ENCODE measurements around the gene CCZ1. TPM values are rescaled to one million over a fixed set of nuclear protein-coding genes. Genes with fewer than 3 reads are reported as not detected.
A peak's percentile ranks its signal among the peaks of the same experiment; 100 is the strongest.
"Not testable (repeated sequence)": the region's sequence is repeated elsewhere in the genome, so short reads cannot be mapped to it uniquely, and the experiment has no call there.

Gene CCZ1
- 66.7 and 74.3 TPM in 2 replicates for total RNA-seq (2016; rRNA removed; fragmentation: Illumina TruSeq; extraction: Trizol)
- total RNA-seq (2016; cell fraction: cytosol; rRNA removed; fragmentation: Illumina TruSeq; extraction: Trizol; ENCODE audit: low read depth): 42.1 and 45.3 TPM in 2 replicates
- total RNA-seq (2016; cell fraction: insoluble cytoplasmic fraction; rRNA removed; fragmentation: Illumina TruSeq; extraction: Trizol): 64.1 and 73.6 TPM in 2 replicates
- total RNA-seq (2016; cell fraction: membrane; rRNA removed; fragmentation: Illumina TruSeq; extraction: Trizol): 56.0 and 59.1 TPM in 2 replicates
- 31.5 and 34.1 TPM in 2 replicates for total RNA-seq (2016; cell fraction: nucleus; rRNA removed; fragmentation: Illumina TruSeq; extraction: Trizol)
- polyA plus RNA-seq (2011; rRNA removed): 17.4 and 19.1 TPM in 2 replicates
- 9.8 and 15.1 TPM in 2 replicates for polyA plus RNA-seq (2011; cell fraction: cytosol; rRNA removed)
- 8.6 and 10.9 TPM in 2 replicates for polyA plus RNA-seq (2011; cell fraction: nucleus; rRNA removed)
- 25.2 and 26.6 TPM in 2 replicates for polyA plus RNA-seq (2012)
- 25.2 and 27.9 TPM in 2 replicates for polyA plus RNA-seq (2016; cell fraction: cytosol; fragmentation: Illumina TruSeq; extraction: Trizol; ENCODE audit: low read depth)
- 74.2 and 75.3 TPM in 2 replicates for polyA plus RNA-seq (2016; cell fraction: insoluble cytoplasmic fraction; fragmentation: Illumina TruSeq; extraction: Trizol; ENCODE audit: low read depth)
- 35.9 and 47.0 TPM in 2 replicates for polyA plus RNA-seq (2016; cell fraction: membrane; fragmentation: Illumina TruSeq; extraction: Trizol; ENCODE audit: low read depth)
- 49.0 and 53.4 TPM in 2 replicates for polyA plus RNA-seq (2016; cell fraction: nucleus; fragmentation: Illumina TruSeq; extraction: Trizol; ENCODE audit: insufficient read depth, low read depth)
- 7.3 and 29.4 TPM in 2 replicates for polyA minus RNA-seq (2011; rRNA and poly(A)+ RNA removed; ENCODE audit: low replicate concordance)
- polyA minus RNA-seq (2011; cell fraction: cytosol; rRNA and poly(A)+ RNA removed): 10.6 and 13.7 TPM in 2 replicates
- 22.0 and 28.0 TPM in 2 replicates for polyA minus RNA-seq (2011; cell fraction: nucleus; rRNA and poly(A)+ RNA removed)
- Bru-seq, nascent RNA: percentile 57 among the genes with signal in this experiment
- percentile 71 among the genes with signal in this experiment for BruChase-seq, experiment 1, labeled RNA remaining after a 6-hour chase
- BruChase-seq, experiment 2, labeled RNA remaining after a 2-hour chase: percentile 66 among the genes with signal in this experiment
- long read RNA-seq, experiment 1, partial matches to known transcripts: 1 of 8 reads
- long read RNA-seq, experiment 1, other reads (novel, unspliced or antisense): 3 of 8 reads
- long read RNA-seq, experiment 2, transcript CCZ1-201 (15 exons, 1,802 nt): major isoform, 8 of 40 reads
- long read RNA-seq, experiment 2, partial matches to known transcripts: 15 of 40 reads
- long read RNA-seq, experiment 2, other reads (novel, unspliced or antisense): 16 of 40 reads

- Histone ChIP-seq H3K4me2 (ENCODE audit: low read depth, low read length) (peak within 1 kb of the TSS; percentile 45), H3K4me3 (replicated peaks in 1 of 3; ENCODE audit: insufficient read depth in 1 of 3, low read depth in 2 of 3, low read length in 3 of 3) (peak within 1 kb of the TSS; percentile 34 to 48 (median 48); a peak in 4 of 6 replicates), H3K9ac (ENCODE audit: insufficient read depth, low read depth, low read length) (0 out of 2 replicates have a peak within 1 kb of the TSS, but pooled peaks have one; percentile 22)
- BruUV-seq (replicated peaks); H3K36me3 ChIP-seq (replicated peaks in 1 of 2; ENCODE audit: control insufficient read depth in 1 of 2, insufficient read depth in 2 of 2, low read length in 2 of 2); CTCF ChIA-PET (ENCODE audit: low intra/inter-chr PET ratio, low total read pairs); in situ Hi-C loops (cut with HindIII; ENCODE audit: extremely low pct_ligation_motif_present, low pct_unique_long_range_greater_than_20kb); H3K27ac ChIP-seq (ENCODE audit: extremely low read length, insufficient read depth, low read length); H3K27me3 ChIP-seq (ENCODE audit: control insufficient read depth in 1 of 2, insufficient read depth in 2 of 2, low read length in 2 of 2); H4K20me1 ChIP-seq (ENCODE audit: insufficient read depth, low read length); H3K4me1 ChIP-seq (ENCODE audit: insufficient read depth, low read length); H3K79me2 ChIP-seq (ENCODE audit: insufficient read depth, low read length); FAIRE-seq; POLR2A ChIA-PET; H3K9me3 ChIP-seq (ENCODE audit: low read length); intact Hi-C loops (cut with micrococcal nuclease; ENCODE audit: unreplicated experiment); H2AFZ ChIP-seq (ENCODE audit: low read length): not testable (repeated sequence)
- peak; percentile 98 for ATAC-seq
- 3% methylated on average over 7 of the region's 64 CpGs for WGBS (ENCODE audit: low lambda C conversion rate)
- DNase-seq (ENCODE audit: low spot score): peak; percentile 29
- TF ChIP-seq GABPB1 (CRISPR knock-in tag; IDR thresholded peaks at IDR 0.05) (peak; percentile 83), GATAD1 (CRISPR knock-in tag; IDR thresholded peaks at IDR 0.05) (peak; percentile 61), HOXA3 (CRISPR knock-in tag; IDR thresholded peaks at IDR 0.05) (0 out of 2 replicates have a peak, but pooled peaks have one; percentile 15), PHF8 (CRISPR knock-in tag; IDR thresholded peaks at IDR 0.05) (peak; percentile 53; the same call in 1 of the 2 replicates), POLR2A (IDR thresholded peaks at IDR 0.05; ENCODE audit: insufficient read depth in 1 of 2, low read depth in 2 of 2, low read length in 2 of 2) (peak in 1 of 2 experiments; percentile 35; a peak in 1 of 4 replicates), KDM2A (CRISPR knock-in tag; IDR thresholded peaks at IDR 0.05; ENCODE audit: borderline replicate concordance, low read depth) (peak; percentile 51; the same call in 1 of the 2 replicates), HMGXB4 (CRISPR knock-in tag; IDR thresholded peaks at IDR 0.05; ENCODE audit: borderline replicate concordance in 1 of 2, low read depth in 1 of 2) (0 out of 4 replicates have a peak, but pooled peaks of 1 of the 2 experiments have one; percentile 24), KMT2B (CRISPR knock-in tag; IDR thresholded peaks at IDR 0.05) (peak; percentile 51; the same call in 1 of the 2 replicates), NR2C2 (CRISPR knock-in tag; IDR thresholded peaks at IDR 0.05; ENCODE audit: borderline replicate concordance) (peak; percentile 93), THAP11 (CRISPR knock-in tag; IDR thresholded peaks at IDR 0.05) (peak; percentile 71), GABPA (IDR thresholded peaks at IDR 0.05; ENCODE audit: low read depth, low read length) (peak; percentile 58), GABPA (CRISPR knock-in tag; IDR thresholded peaks at IDR 0.05; ENCODE audit: low read depth) (peak; percentile 81), RBFOX2 (IDR thresholded peaks at IDR 0.05; ENCODE audit: low read depth, low read length) (0 out of 2 replicates have a peak, but pooled peaks have one; percentile 21), POLR2AphosphoS5 (IDR thresholded peaks at IDR 0.05; ENCODE audit: low read depth, low read length) (peak; percentile 43)
Observed at GRCh38 chr7:5898480-5899224, at the start of gene CCZ1. Gene CCZ1 (plus strand): TSS chr7:5898733. CDS start chr7:5898800, 67 bp downstream.
